GM18526 (cell line): ENCODE measurements around the gene NCOR1.
A peak's percentile ranks its signal among the peaks of the same experiment; 100 is the strongest.

Experiments used
- POLR2A ChIP-seq: IDR thresholded peaks from 3 replicates; pipeline ENCODE4 v1.6.1; 2011; ENCODE audit not compliant: insufficient read length; ENCODE audit errors: extremely low read depth

The NCOR1 gene

GRCh38 chr17:16222406-16222805 is 7.1 kb upstream of the NCOR1 start:
- TF ChIP-seq POLR2A = no peak

GRCh38 chr17:16217002-16217635 is 1.8 kb upstream of the NCOR1 start, which contains the start of gene PIGL:
Gene PIGL (plus strand): TSS chr17:16217210. CDS start chr17:16217227, 17 bp downstream.
- TF ChIP-seq POLR2A = peak; percentile 97

- TF ChIP-seq POLR2A = no peak
These were observed 607 bp upstream of the NCOR1 start for GRCh38 chr17:16215965-16216316.

- TF ChIP-seq POLR2A = no peak
These were observed 397 bp downstream of the NCOR1 start for GRCh38 chr17:16215002-16215272.

GRCh38 chr17:16214190-16215001 is 938 bp downstream of the NCOR1 start:
- no peak for TF ChIP-seq POLR2A

GRCh38 chr17:16212793-16213192 is 2.5 kb downstream of the NCOR1 start:
- no peak for TF ChIP-seq POLR2A

- TF ChIP-seq POLR2A = no peak
These were observed 3.7 kb downstream of the NCOR1 start for GRCh38 chr17:16211590-16211989.

GRCh38 chr17:16199093-16199492 is 16.2 kb downstream of the NCOR1 start:
- TF ChIP-seq POLR2A = no peak

GRCh38 chr17:16197276-16197675 is 18.1 kb downstream of the NCOR1 start:
- no peak for TF ChIP-seq POLR2A

GRCh38 chr17:16191604-16192003 is 23.7 kb downstream of the NCOR1 start:
- TF ChIP-seq POLR2A = no peak

- TF ChIP-seq POLR2A = no peak
These were observed 24.5 kb downstream of the NCOR1 start for GRCh38 chr17:16190703-16191360.

- no peak for TF ChIP-seq POLR2A
These were observed 25.5 kb downstream of the NCOR1 start for GRCh38 chr17:16189791-16190348.

GRCh38 chr17:16187642-16188041 is 27.7 kb downstream of the NCOR1 start:
- TF ChIP-seq POLR2A = no peak

GRCh38 chr17:16181581-16181980 is 33.8 kb downstream of the NCOR1 start:
- TF ChIP-seq POLR2A = no peak

- no peak for TF ChIP-seq POLR2A
These were observed 36.5 kb downstream of the NCOR1 start for GRCh38 chr17:16178836-16179235.

GRCh38 chr17:16171613-16172012 is 43.7 kb downstream of the NCOR1 start:
- TF ChIP-seq POLR2A = no peak
